Kidney epithelial cell (primary cell): ENCODE results near the gene KPNB1. TPM values are rescaled to one million over a fixed set of nuclear protein-coding genes. Genes with fewer than 3 reads are reported as not detected.
A peak's percentile ranks its signal among the peaks of the same experiment; 100 is the strongest.

Experiments
- DNase-seq: peaks from one replicate; pipeline ENCODE4 v3.0.0-alpha.2; 2010; ENCODE audit warnings: low read depth
- H3K27me3 ChIP-seq: 2 replicates; pipeline ENCODE4 v1.6.0; 2011; ENCODE audit warnings: low read length; ENCODE audit not compliant: control insufficient read depth, insufficient read depth
- H3K36me3 ChIP-seq: 2 replicates; pipeline ENCODE4 v1.5.1; 2011; ENCODE audit warnings: low read length; ENCODE audit not compliant: control insufficient read depth, insufficient read depth
- H3K4me3 ChIP-seq: 2 replicates; pipeline ENCODE4 v1.5.1; 2011; ENCODE audit warnings: low read depth, mild to moderate bottlenecking, control low read depth, low read length
- total RNA-seq: library from RNA; depleted of rRNA; stranded (reverse); fragments of >200 nt; gene quantifications from 2 replicates; pipeline ENCODE4 v1.2.3, GENCODE V29; 2015
- TF ChIP-seq, protein P1 (sequence below): IDR thresholded peaks from 2 replicates; pipeline ENCODE4 v1.5.1; 2011; ENCODE audit warnings: mild to moderate bottlenecking, moderate library complexity, low read length, control low read depth, inconsistent platforms; ENCODE audit not compliant: insufficient read depth, poor library complexity, severe bottlenecking

The KPNB1 gene
- total RNA-seq, 1 donor from 2014 or later, result 249 TPM

DNA sequence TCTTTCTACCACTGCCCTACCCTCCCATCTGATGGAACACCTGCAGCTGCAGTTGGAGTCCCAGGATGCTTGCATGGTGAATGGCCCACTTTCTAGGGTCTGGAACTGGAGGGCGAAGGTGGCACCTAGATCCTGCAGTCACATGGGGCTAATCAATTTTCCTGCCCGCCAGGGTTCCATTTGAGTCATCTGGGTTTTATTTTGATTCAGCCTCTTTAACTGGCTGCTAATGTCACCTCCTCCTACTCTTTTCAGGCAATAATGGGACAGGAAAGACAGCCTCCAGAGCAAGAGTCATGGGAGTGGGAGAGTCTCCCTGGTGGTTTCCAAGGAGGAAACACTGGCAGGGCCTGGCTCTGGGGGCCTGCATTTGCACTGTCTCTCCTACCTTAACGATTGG is 40.4 kb downstream of the KPNB1 start:
- TF ChIP-seq, protein P1, sequence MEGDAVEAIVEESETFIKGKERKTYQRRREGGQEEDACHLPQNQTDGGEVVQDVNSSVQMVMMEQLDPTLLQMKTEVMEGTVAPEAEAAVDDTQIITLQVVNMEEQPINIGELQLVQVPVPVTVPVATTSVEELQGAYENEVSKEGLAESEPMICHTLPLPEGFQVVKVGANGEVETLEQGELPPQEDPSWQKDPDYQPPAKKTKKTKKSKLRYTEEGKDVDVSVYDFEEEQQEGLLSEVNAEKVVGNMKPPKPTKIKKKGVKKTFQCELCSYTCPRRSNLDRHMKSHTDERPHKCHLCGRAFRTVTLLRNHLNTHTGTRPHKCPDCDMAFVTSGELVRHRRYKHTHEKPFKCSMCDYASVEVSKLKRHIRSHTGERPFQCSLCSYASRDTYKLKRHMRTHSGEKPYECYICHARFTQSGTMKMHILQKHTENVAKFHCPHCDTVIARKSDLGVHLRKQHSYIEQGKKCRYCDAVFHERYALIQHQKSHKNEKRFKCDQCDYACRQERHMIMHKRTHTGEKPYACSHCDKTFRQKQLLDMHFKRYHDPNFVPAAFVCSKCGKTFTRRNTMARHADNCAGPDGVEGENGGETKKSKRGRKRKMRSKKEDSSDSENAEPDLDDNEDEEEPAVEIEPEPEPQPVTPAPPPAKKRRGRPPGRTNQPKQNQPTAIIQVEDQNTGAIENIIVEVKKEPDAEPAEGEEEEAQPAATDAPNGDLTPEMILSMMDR, result no peak
- no peak overlapping the region for H3K4me3 ChIP-seq
- H3K36me3 ChIP-seq, result no peaks in the 10 kb centered on the region
- H3K27me3 ChIP-seq, result no peaks in the 10 kb centered on the region
- no peak for DNase-seq

DNA sequence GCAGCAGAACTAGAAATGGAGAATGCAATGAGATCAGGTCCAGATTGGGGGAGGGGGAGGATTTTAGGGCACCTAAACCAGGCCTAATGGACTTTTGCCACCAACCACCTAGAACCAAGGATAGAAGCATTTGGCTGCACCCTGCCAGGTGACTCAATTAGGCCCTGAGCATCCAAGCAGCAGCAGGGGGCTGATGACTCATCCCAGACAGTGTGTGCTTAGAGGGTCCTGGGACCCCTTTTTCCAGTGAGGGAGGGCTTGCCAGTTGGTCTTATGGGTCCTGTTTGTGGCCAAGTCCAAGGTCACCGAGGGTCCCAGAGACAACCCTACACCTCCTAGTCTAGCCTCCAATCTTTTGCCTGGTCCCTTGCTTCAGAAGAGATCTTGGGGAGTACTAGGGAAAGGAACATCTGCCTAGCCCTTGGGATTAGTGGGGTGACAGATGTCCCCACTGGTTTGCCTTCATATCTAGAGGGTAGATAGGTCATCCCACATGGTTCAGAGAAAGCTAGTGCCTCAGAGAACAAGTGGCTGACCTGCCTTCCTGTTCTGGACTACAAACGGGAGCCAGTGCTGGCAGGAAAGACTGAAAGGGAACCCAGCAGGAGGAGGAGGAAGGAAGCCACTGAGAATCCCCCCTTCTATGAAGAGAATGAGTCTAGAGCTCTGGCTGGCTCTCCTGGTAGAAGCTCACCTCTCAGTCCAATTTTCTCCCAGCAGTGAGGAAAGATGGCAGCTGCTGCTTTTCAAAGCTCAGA is 42.6 kb downstream of the KPNB1 start:
- TF ChIP-seq, protein P1, result no peak
- Histone ChIP-seq H3K4me3 (no peak overlapping the region), H3K36me3 (no peaks in the 10 kb centered on the region), H3K27me3 (no peaks in the 10 kb centered on the region)
- no peak for DNase-seq

DNA sequence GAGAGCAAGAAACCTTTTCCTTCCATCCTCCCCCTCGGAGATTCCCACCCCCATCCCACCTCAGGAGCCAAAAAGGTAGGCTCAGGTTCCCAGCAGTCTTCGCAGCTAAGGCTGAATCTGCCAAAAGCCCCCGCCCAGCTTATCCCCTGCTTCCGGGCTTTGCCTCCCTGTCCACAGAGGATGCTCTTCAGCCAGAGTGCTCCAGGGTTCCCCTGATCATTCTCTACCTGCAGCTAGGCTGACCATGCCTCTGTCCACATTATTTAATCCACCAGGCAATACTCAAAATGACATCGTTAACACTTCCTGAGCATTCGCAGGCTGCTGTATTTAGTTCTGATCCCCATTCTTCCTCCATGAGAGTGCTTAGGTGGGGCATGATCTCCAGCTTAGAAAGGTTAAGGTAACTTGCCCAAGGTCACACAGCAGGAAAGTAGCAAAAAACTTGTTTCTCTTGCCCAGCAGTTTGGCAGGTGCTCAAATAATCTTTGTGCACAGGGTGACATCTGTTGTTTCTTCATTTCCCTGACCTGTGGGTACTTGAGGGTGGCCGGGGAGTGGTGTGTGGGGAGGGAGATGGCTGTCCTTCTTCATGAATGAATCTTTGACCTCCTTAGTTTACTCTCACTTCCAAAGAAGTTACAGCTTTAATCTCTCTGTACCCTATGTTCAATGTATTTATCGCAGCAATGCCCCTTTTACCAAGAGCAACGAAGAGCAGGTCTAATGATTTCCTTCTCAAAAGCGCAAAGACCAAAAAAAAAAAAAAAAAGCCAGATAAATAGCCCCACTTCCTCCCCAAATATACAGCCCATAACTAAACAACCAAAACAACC is 43.4 kb downstream of the KPNB1 start:
- H3K27me3 ChIP-seq, result no peaks in the 10 kb centered on the region
- H3K4me3 ChIP-seq, result peak overlapping the region; percentile 75
- no peak for DNase-seq
- no peaks in the 10 kb centered on the region for H3K36me3 ChIP-seq
- TF ChIP-seq, protein P1, result no peak

DNA sequence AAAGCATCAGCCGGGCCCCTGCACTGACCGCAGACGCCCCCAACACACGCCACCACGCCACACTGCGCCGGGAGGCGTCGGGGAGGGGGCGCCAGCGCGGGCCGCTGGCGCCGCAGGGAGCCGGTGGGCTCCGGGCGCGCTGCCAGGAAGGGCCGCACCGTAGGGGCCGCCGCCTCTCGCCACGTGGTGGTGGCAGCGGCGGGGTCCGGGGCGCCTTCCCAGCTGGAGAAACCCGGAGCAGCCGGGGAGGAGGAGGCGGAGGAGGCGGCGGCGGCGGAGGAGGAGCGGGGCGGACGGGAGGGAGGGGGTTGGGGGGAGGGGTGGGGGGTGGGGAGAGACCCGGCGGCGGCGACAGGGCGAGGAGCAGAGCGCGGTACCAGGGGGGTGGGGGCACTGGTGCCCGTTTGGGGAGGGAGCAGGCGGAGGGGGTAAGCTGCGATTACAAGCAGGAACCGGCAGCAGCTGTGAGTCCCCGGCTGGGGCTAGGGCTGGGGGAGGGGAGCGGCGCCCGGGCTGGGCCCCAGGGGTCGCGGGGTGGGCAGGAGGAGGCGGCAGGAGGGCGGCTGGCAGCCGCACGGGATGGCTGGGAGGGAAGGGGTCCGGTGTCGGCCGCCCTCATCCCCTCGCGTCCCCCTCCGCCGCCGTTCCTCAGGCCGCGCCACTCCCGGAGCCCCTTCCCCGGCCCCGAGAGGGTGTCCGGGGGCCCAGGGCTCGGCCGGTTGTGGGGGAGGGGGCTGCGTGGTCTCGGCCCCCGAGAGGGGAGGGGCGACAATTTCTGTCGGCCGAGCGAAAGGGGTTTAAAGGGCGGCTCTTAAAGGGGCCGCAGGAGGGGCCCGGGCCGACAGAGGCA is 44.2 kb downstream of the KPNB1 start, which contains the start of gene TBKBP1:
TSS of gene TBKBP1 (plus strand) at position 431 of the 850 bp plus-strand sequence. CDS start 1,952 bp downstream, outside the sequence.
- Histone ChIP-seq H3K36me3 (no peaks in the 10 kb centered on the region), H3K4me3 (peak within 1 kb of the TSS; percentile 75), H3K27me3 (no peaks in the 10 kb centered on the region)
- TF ChIP-seq, protein P1, result no peak
- no peak for DNase-seq

DNA sequence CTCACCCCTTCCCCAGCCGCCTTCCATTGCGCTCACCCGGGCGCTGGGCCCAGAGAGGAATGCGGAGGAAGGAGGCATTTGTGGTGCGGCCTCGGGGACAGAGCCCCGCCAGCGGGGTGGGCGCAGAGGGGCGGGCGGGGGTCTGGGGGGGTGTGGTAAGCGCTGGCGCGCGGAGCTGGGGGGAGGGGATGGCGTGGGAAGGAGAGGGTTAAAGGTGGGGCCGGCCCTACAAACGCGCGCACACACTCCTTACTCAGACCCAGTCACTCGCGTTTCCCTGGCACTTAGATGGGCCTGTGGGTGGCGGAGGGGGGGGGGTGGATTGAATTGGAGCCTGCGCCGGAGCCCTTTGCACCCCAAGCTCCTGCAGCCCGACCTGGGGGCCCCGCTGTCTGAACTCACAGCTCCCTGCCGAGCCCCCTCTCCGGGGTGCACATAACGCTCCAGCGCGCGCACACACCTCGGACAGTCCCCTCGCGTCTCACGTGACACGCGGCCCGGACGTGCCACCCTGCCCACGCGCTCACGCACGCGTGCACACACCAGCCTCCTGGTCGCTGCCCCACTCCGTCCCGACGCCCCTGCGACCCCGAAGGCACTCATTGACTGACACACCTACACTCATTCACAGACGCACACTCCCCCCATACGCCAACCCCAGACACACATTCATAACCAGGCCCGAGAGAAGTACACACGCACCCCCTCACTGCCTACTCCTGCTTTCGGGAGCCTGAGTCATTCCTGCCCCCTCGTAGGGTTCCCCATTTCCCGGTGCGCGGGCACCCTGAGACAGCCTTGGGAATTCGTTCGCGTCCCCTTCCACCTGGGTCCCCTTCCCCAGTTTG is 45.1 kb downstream of the KPNB1 start:
- no peaks in the 10 kb centered on the region for H3K27me3 ChIP-seq
- no peak for DNase-seq
- H3K4me3 ChIP-seq, result peak overlapping the region; percentile 75
- H3K36me3 ChIP-seq, result no peaks in the 10 kb centered on the region
- TF ChIP-seq, protein P1, result no peak
